Stimulated activated CD4-positive, alpha-beta T cell treated with anti-CD3 and anti-CD28 coated beads, Interleukin-15, amount 100 ng/mL, for 48 hours (primary cell): ENCODE data around the gene KRTAP3-2.
"Not testable (repeated sequence)": the region's sequence is repeated elsewhere in the genome, so short reads cannot be mapped to it uniquely, and the experiment has no call there.

Source experiments
- DNase-seq, 2 donors: peaks; one replicate each; pipeline ENCODE4 v3.0.0-alpha.2; 2020; ENCODE audit warnings: low read depth in 2 of 2

Gene KRTAP3-2

DNA sequence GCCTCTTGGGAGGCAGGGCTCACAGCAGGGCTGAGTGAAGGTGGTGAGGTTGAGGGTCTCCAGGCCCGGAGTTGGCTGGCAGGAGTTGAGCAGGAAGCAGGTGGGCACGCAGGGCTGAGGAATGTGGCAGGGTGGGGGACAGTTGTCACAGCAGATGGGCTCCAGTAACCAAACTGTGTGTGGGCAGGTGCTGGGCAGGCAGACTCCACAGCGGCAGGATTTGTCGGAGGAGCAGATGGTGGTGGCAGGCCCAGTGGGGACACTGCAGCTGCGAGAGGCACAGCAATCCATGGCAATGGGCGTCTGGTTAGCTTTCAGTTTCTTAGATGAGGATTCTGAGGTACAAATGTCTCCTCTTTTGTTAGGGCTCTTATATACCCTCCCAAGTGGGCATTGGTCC, at the start of gene KRTAP3-2:
Gene KRTAP3-2, minus strand, starts transcription at position 344 of the 400 bp plus-strand sequence. Its CDS starts 53 bp downstream, at position 291.
- not testable (repeated sequence) for DNase-seq

DNA sequence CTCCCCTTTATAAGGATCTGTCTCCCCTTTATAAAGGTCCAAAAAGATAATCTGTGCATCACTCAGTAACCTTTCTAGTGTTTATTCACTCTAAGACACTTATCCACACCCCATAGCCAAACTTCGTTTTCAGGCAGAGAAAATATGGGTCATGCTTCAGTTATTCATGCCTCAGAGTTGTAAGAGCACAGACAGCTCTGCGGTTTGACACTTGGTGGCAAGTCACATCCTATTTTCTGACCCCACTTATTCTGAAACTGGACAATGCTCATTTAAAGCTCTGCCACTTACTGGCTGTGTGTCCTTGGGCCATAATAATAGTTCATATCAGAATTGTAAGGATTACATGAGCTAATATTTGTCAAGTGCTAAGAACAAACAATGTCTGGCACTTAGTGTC, 49.4 kb upstream of the KRTAP3-2 start:
- no peak for DNase-seq

DNA sequence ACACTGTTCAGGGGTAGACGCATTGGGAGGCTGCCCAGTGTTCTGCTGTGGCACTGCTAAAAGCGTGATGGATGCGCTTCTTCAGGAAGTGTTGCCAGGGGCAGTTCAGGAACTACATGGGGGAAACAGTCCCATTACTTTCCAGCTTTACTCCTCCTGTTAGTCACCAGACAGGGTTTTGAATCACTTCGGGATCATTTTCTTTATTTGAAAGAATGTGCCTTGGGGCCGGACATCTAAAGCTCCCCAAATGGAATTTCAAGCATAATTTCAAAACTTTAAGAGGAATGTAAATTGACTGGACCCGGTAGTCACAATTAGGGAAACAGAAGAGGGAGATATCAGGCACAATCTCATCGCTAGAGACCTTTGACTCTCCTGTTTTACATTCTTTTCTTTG, 48.7 kb upstream of the KRTAP3-2 start:
- no peak for DNase-seq

DNA sequence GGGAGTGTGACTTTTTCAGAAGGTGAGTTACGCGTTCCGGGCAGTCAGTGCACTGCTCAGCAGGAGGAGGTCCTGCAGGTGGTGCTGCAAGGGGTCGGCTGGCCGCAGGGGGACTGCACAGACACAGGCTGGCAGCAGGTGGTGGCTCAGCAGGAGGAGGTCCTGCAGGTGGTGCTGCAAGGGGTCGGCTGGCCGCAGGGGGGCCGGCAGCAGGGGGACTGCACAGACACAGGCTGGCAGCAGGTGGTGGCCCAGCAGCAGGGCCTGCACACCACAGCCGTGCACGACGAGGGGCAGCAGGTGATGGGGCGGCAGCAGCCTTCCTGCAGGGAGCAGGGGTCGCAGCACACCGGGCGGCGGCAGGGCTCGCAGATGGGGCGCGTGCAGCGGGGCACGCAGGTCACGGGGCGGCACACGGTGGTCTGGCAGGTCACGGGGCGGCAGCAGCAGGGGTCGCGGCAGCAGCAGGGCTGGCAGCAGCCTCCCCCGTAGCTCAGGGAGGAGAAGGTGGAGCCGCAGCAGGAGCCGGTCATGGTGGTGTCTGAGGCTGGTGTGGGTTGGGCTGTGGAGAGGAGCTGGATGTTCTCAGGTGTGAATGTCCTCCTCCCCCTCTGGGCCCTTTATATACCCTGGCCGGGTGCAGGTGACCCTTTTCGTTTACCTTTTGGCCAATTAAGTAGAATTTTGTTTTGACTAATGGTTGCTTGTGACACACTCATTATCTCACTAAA, 47.2 kb upstream of the KRTAP3-2 start, which contains the start of gene KRTAP2-1:
Gene KRTAP2-1, minus strand, starts transcription at position 582 of the 731 bp plus-strand sequence. Its CDS starts 49 bp downstream, at position 533.
- not testable (repeated sequence) for DNase-seq

DNA sequence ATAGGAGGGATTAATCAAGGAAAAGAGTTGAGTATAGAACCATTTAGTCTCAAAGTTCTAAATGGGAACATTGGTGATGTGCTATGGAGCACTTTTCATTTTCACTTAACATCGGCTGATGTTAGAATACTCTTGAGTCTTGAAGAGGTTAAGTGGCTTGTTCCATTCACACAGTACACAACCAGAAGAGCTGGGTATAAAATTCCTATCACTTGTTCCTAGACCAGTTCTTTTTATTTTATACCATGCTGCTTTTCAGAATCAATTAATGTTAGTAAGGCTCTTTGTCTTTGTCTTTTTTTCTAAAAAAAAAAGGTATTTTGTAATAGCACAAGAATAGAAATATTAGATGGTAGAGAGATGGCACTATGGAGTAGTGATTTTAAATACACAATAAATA, 43.2 kb upstream of the KRTAP3-2 start:
- no peak for DNase-seq

DNA sequence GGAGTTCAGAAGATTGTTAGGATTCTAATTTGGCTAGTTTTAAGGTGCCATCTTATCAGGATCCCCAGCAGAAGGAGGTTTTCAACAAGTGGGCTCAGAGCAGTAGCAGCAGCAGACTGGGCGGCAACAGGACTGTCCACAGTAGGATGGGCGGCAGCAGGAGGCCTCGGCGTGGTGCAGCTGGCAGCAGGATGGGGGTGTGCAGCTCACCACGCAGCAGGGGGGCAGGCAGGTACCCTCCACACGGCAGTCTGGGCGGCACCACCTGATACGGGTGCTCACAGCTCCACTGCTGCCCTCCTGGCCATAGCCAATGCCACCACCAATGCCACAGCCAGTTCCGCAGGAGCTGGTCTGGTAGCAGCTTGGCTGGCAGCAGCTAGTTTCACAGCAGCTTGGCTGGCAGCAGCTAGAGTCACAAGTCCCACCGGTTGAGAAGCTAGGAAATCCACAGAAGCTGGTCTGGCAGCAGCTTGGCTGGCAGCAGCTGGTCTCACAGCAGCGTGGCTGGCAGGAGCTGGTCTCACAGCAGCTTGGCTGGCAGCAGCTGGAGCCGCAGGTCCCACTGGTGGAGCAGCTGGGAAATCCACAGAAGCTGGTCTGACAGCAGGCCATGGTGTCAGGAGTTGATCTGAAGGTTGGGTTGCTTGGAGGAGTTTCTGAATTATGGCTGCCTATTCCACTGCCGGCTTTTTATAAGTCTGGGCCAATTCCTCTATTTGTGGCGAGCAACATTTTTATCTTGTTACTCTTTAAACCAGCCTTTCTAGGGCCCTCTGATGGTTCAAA, 41.3 kb upstream of the KRTAP3-2 start, which contains the start of gene KRTAP1-1:
Gene KRTAP1-1, minus strand, starts transcription at position 668 of the 789 bp plus-strand sequence. Its CDS starts 53 bp downstream, at position 615.
- not testable (repeated sequence) for DNase-seq

DNA sequence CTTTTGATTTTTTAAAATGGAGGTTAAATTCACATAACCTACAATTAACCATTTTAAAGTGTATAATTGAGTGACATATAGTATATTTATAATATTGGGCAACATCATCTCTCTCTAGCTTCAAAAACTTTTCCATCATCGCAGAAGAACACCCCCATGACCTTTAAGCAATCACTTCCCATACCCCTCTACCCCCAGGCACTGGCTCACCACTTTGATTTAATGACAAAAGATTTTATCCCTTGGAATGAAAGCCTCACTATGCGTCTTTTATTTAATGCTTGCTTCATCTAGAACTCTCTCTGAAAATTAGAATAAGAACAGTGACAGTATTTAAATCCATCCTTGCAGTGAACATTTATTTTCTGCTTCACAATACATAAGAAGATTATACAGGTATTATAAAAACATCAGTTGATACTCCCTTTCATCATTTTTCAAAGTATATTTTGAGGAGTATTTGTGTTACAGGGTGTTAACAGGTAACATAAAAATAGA, 38.2 kb upstream of the KRTAP3-2 start:
- no peak for DNase-seq

DNA sequence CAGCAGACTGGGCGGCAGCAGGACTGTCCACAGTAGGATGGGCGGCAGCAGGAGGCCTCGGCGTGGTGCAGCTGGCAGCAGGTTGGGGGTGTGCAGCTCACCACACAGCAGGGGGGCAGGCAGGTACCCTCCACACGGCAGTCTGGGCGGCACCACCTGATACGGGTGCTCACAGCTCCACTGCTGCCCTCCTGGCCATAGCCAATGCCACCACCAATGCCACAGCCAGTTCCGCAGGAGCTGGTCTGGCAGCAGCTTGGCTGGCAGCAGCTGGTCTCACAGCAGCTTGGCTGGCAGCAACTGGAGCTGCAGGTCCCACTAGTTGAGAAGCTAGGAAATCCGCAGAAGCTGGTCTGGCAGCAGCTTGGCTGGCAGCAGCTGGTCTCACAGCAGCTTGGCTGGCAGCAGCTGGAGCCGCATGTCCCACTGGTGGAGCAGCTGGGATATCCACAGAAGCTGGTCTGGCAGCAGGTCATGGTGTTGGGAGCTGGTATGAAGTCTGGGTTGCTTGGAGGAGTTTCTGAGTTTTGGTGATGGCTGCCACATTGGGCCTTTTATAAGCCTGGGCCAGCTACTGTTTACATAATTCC, 34.7 kb upstream of the KRTAP3-2 start, which contains the start of gene KRTAP1-3:
Gene KRTAP1-3, minus strand, starts transcription at position 529 of the 590 bp plus-strand sequence. Its CDS starts 53 bp downstream, at position 476.
- DNase-seq = not testable (repeated sequence)

DNA sequence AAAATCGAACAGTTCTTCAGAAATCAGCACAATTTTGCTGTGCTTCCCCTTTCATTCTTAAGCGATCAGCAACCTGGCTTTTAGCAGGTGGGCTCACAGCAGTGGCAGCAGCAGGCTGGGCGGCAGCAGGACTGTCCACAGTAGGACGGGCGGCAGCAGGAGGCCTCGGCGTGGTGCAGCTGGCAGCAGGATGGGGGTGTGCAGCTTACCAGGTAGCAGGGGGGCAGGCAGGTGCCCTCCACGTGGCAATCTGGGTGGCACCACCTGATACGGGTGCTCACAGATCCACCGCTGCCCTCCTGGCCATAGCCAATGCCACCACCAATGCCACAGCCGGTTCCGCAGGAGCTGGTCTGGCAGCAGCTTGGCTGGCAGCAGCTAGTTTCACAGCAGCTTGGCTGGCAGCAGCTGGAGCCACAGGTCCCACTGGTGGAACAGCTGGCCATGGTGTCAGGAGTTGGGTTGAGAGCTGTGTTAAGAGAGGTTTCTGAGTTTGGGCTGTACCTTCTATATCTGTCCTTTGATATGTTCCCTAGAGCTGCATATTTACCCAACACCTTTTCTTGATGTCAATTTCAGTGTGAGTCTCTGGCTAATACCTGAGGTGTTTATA, 30.0 kb upstream of the KRTAP3-2 start, which contains the start of gene KRTAP1-4:
Gene KRTAP1-4, minus strand, starts transcription at position 563 of the 613 bp plus-strand sequence. Its CDS starts 117 bp downstream, at position 446.
- DNase-seq = no peak

DNA sequence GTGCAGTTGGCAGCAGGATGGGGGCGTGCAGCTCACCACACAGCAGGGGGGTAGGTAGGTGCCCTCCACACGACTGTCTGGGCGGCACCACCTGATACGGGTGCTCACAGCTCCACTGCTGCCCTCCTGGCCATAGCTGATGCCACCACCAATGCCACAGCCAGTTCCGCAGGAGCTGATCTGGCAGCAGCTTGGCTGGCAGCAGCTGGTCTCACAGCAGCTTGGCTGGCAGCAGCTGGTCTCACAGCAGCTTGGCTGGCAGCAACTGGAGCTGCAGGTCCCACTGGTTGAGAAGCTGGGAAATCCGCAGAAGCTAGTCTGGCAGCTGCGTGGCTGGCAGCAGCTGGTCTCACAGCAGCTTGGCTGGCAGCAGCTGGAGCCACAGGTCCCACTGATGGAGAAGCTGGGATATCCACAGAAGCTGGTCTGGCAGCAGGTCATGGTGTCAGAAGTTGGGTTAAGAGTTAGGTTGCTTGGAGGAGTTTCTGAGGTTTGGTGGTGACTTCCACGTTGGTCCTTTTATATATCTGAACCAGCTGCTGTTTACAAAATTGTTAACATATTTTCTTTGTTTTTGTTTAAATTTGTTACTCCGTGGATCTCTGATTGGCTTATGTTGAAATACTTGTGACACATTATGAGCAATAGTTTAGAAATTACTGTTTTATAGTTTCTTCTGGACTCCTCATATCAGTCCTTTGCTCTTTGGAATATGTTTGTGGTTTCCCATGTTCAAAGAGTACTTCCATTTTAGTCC, 27.2 kb upstream of the KRTAP3-2 start, which contains the start of gene KRTAP1-5:
Gene KRTAP1-5, minus strand, starts transcription at position 494 of the 757 bp plus-strand sequence. Its CDS starts 53 bp downstream, at position 441.
- DNase-seq = no peak

DNA sequence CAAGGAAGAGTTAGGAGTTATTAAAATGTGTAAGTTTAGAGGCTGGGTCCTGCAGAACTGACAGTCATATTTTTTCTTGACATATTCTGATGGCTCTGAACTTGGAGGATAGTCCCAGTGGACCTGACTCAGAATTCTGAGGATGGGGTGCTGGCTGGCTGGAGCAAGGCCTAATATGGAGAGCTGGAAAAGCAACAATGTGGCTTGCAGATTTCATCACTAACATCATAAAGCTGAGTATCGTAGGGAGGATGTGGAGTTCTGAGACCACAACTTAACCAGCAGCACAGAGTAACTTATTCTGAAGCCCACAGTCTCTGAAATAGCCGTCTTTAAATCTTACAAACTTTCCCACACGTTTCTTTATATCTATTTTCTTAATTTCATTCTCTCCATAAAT, 25.0 kb upstream of the KRTAP3-2 start:
- DNase-seq = no peak

DNA sequence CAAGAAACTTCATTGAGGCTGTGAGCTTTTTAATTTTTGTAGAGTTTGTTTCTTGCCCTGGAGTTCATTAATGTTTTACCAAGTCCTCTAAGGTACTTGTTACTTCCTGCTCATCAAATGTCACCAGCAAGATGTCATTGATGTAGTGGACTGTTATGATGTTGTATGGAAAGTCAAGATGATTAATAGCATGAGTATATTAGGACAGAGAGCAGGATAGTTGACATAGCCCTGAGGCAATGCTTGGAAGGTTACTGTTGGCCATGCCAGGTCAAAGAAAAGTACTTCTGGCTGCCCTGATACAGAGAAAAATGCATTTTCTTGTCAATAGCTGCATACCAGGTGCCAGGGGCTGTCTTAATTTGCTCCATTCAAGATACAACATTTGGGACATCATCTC, 20.6 kb upstream of the KRTAP3-2 start:
- no peak for DNase-seq

DNA sequence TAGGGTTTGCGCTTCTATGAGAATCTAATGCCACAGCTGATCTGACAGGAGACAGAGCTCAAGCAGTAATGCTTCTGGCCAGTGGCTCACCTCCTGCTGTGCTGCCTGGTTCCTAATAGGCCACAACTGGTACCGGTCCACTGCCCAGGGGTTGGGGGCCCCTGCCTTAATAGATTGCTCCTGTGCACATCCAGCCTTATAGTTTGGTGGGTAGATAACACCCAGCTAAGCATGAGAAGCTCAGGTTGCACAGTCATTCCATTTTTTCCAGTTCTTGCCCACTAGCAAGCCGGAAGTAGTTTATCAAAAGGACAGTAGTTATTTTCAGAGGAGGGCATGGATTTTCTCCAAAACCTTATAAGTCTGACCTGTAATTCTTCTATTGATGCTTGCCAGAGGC, 19.7 kb upstream of the KRTAP3-2 start:
- DNase-seq = no peak

DNA sequence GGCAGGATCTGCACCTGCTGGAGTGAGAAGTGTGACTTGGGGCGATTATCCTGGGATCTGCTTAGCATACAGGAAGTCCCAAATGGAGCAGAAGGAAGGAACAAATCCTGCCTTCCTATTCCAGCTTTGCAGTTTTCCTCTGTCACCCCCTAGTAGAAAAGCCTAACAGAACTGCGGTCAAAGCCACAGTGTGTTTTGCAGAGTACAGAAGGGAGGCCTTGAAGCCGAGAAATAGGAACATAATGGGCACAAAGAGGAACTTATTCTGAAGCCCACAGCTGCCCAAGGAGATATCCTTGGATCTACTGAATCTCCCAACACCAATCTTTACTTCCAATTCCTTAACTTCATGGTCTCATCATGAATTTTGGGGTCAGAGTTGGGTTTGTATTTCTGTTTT, 18.8 kb upstream of the KRTAP3-2 start:
- DNase-seq = no peak

DNA sequence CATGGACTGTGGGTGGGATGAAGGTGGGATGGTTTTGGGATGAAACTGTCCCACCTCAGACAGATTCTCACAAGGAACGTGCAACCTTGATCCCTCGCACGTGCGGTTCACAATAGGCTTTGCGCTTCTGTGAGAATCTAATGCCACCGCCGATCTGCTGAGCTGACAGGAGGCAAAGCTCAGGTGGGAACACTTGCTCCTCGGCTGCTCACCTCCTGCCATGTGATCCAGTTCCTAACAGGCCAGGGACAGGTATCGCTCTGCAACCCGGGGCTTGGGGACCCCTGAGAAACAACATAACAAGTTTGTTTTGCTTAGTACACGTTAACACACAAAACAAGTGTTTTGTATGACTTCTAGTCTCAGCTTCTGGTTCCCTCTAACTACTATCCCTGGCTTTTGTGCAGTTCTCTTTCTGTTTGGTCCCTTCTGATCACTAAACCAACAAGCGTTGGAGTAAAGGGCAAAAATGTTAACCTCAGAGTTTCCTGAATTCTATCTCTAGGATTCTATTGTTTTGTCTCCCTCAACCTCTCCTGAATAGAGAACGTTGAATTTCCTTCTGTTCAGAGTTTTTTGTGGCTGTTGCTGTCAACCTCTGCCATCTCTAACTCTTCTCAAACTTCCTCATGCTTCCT, 17.0 kb upstream of the KRTAP3-2 start:
- no peak for DNase-seq

DNA sequence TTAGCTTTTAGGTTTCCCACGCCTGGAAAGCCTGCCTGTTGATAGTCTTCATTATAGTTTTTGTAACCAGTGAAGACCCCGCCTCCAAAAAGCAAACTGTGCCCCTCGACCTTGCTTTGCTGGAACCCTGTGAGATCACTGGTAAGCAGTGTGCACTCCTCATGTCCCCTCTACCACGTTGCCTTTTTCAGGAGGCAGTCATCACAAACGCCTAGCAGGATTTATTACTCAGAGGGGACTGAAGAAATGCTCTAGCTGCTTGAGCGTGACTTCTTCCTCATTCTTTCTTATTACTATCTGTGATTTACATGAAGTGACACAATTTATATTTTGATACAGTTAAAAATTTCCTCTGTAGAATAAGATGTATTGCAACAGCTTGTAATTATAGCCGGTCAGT, 15.7 kb upstream of the KRTAP3-2 start:
- DNase-seq = no peak

DNA sequence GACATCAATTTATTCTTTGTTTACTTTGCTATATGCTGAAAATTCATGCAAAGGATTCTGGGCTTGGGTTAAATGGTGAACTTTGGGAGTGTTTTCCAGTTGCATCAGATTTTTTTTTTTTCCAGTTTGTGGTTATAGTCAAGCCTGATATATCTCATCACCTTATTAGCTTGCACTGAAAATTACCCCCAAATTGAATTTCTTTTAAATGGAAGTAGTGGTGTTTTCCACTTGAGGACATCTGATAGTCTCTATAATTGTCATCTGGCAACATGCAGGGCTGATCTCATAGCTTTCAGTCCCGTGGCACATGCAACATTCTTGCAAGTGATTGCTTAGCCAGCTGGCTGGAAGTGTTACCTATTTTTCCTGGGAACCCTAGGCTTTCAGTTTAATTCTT, 13.9 kb upstream of the KRTAP3-2 start:
- no peak for DNase-seq

DNA sequence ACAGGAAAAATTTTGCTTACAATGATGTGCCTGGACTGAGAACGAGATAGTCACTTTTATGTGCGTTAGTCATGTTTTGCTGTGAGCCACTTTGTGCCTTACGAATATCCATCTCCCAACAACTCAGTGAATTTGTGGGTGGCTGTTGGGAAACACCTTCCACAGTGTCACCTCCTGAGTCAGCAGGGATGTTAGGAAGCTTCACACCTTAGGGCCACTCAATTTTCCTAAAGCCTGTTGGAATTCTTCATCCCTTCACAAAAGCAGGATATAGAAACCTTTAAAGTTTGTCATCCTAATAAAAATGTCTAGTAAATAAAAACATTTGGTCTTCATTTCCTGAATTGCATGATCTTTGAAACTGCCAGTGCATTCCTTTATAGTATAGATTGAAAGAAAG, 13.5 kb upstream of the KRTAP3-2 start:
- DNase-seq = no peak

DNA sequence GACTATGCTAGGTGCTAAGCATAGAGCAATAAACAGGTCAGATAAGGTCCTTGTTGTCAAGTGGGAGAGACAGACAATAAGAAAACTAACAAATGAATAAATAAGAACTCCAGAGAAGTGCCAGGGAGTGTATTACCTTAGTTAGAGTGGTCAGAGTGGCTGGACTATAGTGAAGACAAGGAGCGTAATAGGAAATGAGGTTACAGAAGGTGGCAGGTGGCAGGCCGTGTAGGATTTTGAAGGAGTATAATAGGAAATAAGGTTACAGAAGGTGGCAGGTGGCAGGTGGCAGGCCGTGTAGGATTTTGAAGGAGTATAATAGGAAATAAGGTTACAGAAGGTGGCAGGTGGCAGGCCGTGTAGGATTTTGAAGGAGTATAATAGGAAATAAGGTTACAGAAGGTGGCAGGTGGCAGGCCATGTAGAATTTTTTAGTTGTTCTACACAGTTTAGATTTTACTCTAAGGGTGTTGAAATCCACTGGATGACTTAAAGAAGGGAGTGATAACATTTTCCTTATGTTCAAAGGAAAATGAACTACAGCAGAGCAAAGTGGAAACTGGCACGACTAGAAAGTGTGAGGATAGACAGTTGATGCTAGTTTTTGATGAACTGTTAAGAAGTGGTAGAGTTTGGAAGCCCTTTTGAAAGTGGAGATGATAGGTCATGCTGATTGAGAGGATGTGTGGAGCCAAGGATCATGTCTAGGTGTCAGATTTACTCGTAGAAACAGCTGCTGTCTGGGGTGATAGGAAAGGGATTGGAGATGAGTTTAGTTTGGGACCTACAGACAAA, 12.8 kb upstream of the KRTAP3-2 start:
- no peak for DNase-seq
